Fibroblast of skin of right quadriceps (primary cell): Measurements from ENCODE around the gene FCHO2.

Experiments used
- DNase-seq: peaks from one replicate; pipeline ENCODE4 v3.0.0-alpha.2; 2013

Gene FCHO2

GRCh38 chr5:73115399-73116051 lies 159.7 kb downstream of the FCHO2 start:
- DNase-seq: peak; percentile 96

GRCh38 chr5:73116506-73116905 lies 160.7 kb downstream of the FCHO2 start:
- no peak for DNase-seq

- DNase-seq: no peak
Measured at GRCh38 chr5:73117088-73117740, 161.4 kb downstream of the FCHO2 start.

DNA sequence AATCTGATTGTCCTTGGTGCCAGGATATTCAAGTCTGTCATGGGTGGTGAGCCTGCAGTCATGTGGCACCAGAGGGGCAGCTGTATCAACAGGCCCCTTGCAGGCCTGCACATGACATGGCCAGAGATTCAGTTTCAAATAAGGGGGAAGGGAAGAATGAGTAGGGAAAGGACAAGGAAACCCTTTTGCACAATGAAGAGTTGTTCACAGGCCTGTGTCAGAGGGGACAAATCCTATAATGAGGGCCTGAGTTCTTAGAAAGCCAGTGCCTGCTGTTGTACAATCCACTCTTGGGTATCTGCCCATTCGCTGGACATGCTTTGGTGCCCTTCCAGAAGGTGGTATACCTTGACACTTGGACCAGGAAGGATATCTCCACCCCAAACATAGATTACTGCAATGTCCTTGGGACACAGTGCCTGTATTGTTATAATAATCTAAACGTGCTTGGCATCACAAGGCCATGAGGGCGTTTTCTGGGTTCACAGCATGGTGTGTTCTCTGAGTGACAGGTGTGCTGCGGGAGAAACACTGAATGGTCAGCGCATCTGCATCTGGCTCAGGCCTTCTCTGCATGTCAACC lies 162.6 kb downstream of the FCHO2 start:
- no peak for DNase-seq

DNA sequence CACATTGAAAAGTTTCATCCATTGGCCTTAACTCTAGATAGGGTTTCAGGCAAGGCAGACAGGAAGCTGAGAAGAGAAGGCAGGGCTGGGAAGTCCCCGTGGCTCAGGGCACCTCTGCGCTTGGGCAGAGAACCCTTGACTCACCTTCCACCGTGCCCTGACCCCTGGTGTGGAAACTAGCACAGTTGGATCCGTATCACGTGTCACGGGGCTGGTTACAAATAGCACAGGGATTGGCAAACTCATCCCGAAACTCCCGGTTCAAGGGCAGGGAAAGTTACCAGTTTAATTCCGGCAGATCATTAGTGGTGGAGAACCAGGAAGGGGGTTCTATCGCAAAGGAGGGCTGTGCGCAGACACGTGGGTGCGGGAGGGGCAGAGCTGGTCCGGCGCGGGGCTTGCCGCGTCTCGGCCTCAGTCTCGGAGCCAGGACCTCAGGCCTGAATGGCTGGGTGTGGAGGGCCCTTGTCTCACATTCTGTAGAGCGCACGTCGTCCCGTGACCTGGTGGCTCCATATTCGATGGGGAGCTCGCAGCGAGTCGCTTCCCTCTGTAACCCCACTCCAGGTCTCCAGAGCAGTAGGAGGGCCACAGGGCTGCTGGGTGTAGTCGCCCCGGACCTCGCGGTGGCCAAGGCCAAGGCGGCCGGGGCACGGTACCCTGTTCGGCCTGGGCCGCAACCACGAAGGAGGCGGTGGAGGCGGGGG lies 163.8 kb downstream of the FCHO2 start:
- no peak for DNase-seq

GRCh38 chr5:73120222-73121118 lies 164.6 kb downstream of the FCHO2 start, which contains the start of gene TMEM171:
TMEM171 (plus strand) TSS chr5:73120575; CDS start chr5:73123374, 2,799 bp downstream.
- DNase-seq: peak; percentile 33

DNA sequence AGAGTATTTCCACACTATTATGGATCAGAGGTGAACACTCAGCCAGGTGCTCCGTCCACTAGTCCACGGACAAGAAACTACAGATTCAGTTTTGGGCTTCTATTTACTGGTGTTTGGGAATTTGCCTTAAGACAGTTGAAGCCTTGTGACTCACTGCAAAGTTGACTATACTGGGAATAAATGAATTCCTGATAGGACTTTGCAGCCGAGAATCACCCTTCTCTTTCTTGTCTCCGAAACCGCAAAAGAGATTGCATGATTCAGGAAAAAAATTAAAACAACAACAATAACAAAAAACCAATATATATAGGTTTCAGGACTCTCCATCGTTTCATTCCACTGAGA lies 165.2 kb downstream of the FCHO2 start:
- peak; percentile 31 for DNase-seq

DNA sequence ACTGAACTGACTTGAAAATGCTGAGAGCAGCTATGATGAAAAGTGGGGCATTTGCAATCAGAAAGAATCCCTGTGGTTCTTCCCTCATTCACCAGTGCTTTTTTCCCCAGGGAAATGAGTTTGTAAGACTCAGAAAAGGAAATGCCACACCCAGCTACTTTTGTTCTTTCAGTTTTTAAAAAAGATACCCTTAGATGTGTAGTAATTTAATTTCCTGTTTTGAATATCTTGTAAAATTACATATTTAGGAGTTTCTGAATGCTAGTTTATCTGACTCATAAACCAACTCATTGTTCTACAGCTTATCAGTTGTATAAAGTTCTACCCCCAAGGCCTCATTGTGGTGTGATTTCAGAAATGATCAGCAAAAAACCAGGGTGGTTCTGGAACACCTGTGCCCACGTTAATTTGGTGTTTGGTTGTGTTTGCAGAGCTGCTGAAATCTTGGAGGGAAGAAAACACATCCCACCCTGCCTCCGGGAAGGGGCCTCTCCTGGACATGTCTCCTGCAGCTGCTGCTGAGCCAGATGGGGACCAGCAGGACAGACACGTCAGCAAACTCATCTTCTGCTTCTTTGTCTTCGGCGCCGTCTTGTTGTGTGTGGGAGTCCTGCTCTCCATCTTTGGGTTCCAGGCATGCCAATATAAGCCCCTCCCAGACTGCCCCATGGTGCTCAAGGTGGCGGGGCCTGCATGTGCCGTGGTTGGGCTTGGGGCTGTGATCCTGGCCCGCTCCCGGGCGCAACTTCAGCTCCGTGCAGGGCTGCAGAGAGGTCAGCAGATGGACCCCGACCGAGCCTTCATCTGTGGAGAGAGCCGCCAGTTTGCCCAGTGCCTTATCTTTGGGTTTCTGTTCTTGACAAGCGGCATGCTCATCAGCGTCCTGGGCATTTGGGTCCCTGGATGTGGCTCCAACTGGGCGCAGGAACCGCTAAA lies 167.3 kb downstream of the FCHO2 start:
- peak; percentile 71 for DNase-seq

DNA sequence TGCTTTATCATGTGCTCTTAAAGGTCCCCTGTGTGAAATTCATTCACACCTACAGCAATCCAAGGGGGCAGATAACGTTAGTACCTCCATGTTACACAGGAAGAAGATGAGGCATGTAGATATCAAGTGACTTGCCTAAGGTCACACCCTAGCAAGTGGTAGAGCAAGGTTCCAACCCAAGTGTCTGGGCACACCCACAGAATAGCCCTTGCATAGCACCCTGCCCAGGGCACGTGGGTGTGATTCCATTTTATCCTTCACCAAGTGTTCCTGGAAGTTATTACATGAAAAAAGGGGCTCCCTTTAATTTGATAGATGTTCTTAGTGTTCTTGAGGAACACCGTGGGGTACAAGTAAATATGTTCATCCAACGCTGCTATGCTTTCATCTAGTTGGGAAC lies 169.4 kb downstream of the FCHO2 start:
- DNase-seq: no peak

- no peak for DNase-seq
Measured at GRCh38 chr5:73126381-73126780, 170.5 kb downstream of the FCHO2 start.

DNA sequence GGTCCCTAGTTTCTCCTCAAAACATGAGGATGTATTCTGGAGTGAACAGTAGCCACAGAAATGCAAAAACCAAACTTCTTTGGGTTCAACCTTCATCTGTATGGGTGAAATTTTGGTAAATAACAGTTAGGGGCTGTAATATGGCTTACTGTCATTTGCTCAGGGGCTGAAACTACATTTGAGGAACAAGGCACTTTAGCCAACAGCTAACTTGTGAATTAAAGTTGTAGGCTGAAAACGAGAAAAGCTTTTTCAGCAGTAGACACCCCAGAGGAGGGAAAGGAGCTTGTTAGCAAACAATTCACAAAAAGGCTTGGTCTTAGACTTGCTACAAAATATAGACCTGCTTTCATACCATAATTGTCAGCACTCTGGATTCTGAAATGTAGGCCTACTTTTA lies 171.1 kb downstream of the FCHO2 start:
- DNase-seq: no peak

- DNase-seq: no peak
Measured at GRCh38 chr5:73129143-73129542, 173.3 kb downstream of the FCHO2 start.

- DNase-seq: no peak
Measured at GRCh38 chr5:73130811-73131210, 175.0 kb downstream of the FCHO2 start.

- DNase-seq: no peak
Measured at GRCh38 chr5:73131711-73132425, 176.0 kb downstream of the FCHO2 start.

DNA sequence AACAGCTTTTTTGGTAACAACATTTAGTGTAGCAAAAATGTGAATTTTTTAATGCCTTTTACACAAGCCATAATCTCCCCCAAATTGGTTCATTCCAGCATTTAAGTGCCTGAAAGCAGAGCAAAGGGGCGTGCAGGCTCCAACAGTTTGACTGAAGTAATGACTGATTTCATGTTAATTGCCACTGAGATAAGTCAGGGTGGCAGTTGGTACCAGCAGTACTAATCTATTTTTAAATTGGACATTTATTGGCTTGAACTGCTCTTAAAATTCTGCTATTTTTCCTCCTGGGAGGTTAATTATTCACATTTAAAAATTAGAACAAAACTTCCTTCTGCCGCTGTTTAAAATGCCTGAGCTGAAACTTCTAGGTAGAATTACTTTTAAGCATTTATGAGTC lies 176.9 kb downstream of the FCHO2 start:
- DNase-seq: no peak

GRCh38 chr5:73135021-73135420 lies 179.2 kb downstream of the FCHO2 start:
- DNase-seq: no peak

DNA sequence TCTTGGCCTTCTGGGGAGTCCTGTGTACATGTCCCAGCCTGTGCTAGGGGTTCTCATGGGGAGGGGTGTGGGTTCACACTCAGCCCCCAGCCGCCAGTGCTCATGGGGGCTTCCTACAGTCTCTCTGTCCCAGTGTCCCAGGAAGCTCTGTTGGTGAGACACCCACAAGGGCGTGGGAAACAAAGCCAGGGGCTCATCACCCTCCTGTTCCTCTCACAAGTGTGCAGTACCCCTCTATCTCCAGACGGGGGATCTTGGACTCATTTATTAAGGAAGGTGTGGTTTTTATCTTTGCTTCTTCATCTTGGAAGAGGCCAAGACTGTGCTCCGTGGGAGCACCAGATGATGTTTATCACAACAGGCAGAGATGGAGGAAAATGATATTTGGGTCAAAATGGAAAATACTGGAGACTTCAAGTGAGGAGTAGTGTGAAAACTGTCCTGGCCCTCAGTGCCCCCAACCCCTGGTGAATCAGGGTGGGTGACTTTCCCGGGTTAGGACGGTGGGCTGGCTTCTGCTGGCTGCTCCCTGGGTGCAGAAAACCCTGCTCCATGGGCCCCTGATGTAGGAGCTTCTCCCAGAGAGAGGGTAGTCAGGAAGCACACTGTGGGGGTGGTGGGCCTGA lies 179.7 kb downstream of the FCHO2 start:
- peak; percentile 69 for DNase-seq

DNA sequence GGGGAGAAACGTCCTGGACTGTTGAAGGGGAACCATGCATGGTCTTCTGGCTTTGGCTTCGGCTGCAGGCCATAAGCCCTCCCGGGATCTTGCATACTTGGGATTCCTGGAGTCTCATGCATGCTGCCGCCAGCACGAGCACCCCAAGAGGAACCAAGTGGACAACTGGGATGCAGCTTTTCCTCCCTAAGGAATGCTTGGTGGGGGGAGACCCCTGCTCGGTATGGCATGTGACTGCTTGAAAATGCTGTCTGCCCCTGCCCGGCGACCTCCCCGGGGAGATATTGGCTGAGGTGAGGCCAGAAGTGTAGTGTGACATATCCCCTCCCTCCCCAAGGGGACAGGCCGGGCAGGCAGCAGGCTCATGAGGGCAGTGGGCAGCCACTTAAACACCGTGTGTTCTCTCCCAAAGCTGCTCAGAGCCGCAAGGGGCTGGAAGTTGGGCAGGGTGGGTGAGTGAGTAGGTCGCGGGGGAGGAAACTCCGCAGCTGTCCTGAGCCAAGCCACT lies 180.3 kb downstream of the FCHO2 start:
- DNase-seq: peak; percentile 50

- no peak for DNase-seq
Measured at GRCh38 chr5:73137563-73138530, 182.0 kb downstream of the FCHO2 start.
